Gastroesophageal sphincter (tissue), 4 donors: ENCODE measurements around the gene HOXC9. TPM values are rescaled to one million over a fixed set of nuclear protein-coding genes. Genes with fewer than 3 reads are reported as not detected.

ENCODE experiments used
- ATAC-seq: fragments of 150-250 bp; one replicate; pipeline ENCODE4 v1.9.1; 2016; ENCODE audit warnings: mild to moderate bottlenecking, moderate library complexity
- H3K27ac ChIP-seq, 4 donors: fragments of 200-600 bp; sonication (generic) in 3 of 4; 1 replicate in 3 of 4; 2 replicates in 1 of 4; pipeline ENCODE4 v1.5.1; 2016 to 2019
- H3K27me3 ChIP-seq: fragments of 200-600 bp; sonication (generic); one replicate; pipeline ENCODE4 v1.5.1; 2019
- H3K36me3 ChIP-seq, 2 donors: fragments of 200-600 bp; sonication (generic); one replicate each; pipeline ENCODE4 v1.5.1; 2019; ENCODE audit warnings: control low read depth in 1 of 2
- H3K4me1 ChIP-seq, 3 donors: fragments of 200-600 bp; sonication (generic); 1 replicate in 2 of 3; 2 replicates in 1 of 3; pipeline ENCODE4 v1.5.1; 2016 to 2019; ENCODE audit warnings: control low read depth in 2 of 3
- H3K4me3 ChIP-seq, 2 donors: fragments of 200-600 bp; sonication (generic); one replicate each; pipeline ENCODE4 v1.5.1; 2019; ENCODE audit warnings: mild to moderate bottlenecking in 1 of 2, moderate library complexity in 1 of 2
- H3K9me3 ChIP-seq, 3 donors: fragments of 200-600 bp; sonication (generic); one replicate each; pipeline ENCODE4 v1.5.1; 2017 to 2019; ENCODE audit warnings: control low read depth in 2 of 3
- EP300 ChIP-seq: sonication (generic); formaldehyde crosslinking; IDR thresholded peaks from one replicate; pipeline ENCODE4 v1.6.1; 2017; ENCODE audit warnings: antibody characterized with exemption, mild to moderate bottlenecking
- POLR2A ChIP-seq, 2 donors: fragments of 450-650 bp; IDR thresholded peaks; one replicate each; pipeline ENCODE4 v1.6.1; 2017; ENCODE audit warnings: antibody characterized with exemption in 2 of 2, mild to moderate bottlenecking in 2 of 2, moderate library complexity in 1 of 2
- POLR2AphosphoS5 ChIP-seq: sonication (generic); formaldehyde crosslinking; IDR thresholded peaks from one replicate; pipeline ENCODE4 v1.6.1; 2017; ENCODE audit warnings: antibody characterized with exemption
- WGBS, 2 donors: methylation state at CpG; one replicate each; pipeline ENCODE4 v1.1.5; 2018; ENCODE audit warnings: low coverage in 1 of 2; 5-methylcytosine and 5-hydroxymethylcytosine counted together
- total RNA-seq, 4 donors: library from RNA; depleted of rRNA; stranded (reverse); fragments of >200 nt; gene quantifications; one replicate each; pipeline ENCODE4 v1.1.0, GENCODE V29; 2016
- TF ChIP-seq, protein P1 (sequence below), 4 experiments: fragments of 200-600 bp in 2 of 4; fragments of 450-650 bp in 2 of 4; sonication (generic) in 1 of 4; IDR thresholded peaks; one replicate each; pipeline ENCODE4 v1.5.1; 2017 to 2019; ENCODE audit warnings: antibody characterized with exemption in 4 of 4, mild to moderate bottlenecking in 2 of 4, moderate library complexity in 2 of 4

Gene HOXC9
- total RNA-seq, 4 donors from 2014 or later: not detected

DNA sequence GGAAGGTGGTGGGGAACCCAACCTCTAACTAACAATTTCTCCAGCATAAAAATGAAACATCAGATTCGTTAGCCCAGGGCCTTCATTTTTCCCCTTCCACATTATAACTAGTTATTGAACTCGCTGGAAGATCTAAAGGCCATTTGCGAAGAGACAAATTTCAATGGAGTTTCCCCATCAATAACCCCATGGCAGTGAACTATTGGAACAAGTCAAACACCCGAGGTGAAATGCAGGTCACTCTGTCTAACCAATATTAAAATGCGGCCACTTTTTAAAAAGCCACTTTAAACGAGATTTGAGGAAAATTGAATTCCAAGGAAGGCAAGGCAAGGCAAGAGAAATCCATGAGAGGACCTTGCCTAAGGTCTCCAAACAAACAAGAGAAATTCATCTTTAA is 49.1 kb downstream of the HOXC9 start:
- Histone ChIP-seq H3K9me3 (no peaks in the 10 kb centered on the region), H3K27ac (no peak overlapping the region), H3K36me3 (no peaks in the 10 kb centered on the region), H3K27me3 (peaks cover 41% of the 10 kb centered on the region), H3K4me3 (no peak overlapping the region), H3K4me1 (peaks cover 0 to 23% (median 9%) of the 10 kb centered on the region in 3 donors)
- 74 to 76% methylated on average over 6 of the region's 6 CpGs for WGBS, 2 donors
- no peak for ATAC-seq
- TF ChIP-seq, protein P1, sequence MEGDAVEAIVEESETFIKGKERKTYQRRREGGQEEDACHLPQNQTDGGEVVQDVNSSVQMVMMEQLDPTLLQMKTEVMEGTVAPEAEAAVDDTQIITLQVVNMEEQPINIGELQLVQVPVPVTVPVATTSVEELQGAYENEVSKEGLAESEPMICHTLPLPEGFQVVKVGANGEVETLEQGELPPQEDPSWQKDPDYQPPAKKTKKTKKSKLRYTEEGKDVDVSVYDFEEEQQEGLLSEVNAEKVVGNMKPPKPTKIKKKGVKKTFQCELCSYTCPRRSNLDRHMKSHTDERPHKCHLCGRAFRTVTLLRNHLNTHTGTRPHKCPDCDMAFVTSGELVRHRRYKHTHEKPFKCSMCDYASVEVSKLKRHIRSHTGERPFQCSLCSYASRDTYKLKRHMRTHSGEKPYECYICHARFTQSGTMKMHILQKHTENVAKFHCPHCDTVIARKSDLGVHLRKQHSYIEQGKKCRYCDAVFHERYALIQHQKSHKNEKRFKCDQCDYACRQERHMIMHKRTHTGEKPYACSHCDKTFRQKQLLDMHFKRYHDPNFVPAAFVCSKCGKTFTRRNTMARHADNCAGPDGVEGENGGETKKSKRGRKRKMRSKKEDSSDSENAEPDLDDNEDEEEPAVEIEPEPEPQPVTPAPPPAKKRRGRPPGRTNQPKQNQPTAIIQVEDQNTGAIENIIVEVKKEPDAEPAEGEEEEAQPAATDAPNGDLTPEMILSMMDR (IDR thresholded peaks at IDR 0.05): no peak

- no peaks in the 10 kb centered on the region for H3K36me3 ChIP-seq
- H3K9me3 ChIP-seq: no peaks in the 10 kb centered on the region
- H3K27me3 ChIP-seq: peaks cover 38% of the 10 kb centered on the region
- 67 to 73% methylated on average over 1 to 2 of the region's 2 CpGs for WGBS, 2 donors
- H3K4me3 ChIP-seq: peak overlapping the region in 1 of 2 donors; percentile 10
- ATAC-seq: no peak
- TF ChIP-seq POLR2A (IDR thresholded peaks at IDR 0.05): no peak
- TF ChIP-seq, protein P1 (IDR thresholded peaks at IDR 0.05): no peak
- no peak for TF ChIP-seq EP300
- no peak for TF ChIP-seq POLR2AphosphoS5
- H3K27ac ChIP-seq: peak overlapping the region in 2 of 4 donors; percentile 26 to 27
- peaks cover 0 to 34% (median 9%) of the 10 kb centered on the region in 3 donors for H3K4me1 ChIP-seq
Measured at GRCh38 chr12:54050482-54050810, 50.5 kb downstream of the HOXC9 start.

DNA sequence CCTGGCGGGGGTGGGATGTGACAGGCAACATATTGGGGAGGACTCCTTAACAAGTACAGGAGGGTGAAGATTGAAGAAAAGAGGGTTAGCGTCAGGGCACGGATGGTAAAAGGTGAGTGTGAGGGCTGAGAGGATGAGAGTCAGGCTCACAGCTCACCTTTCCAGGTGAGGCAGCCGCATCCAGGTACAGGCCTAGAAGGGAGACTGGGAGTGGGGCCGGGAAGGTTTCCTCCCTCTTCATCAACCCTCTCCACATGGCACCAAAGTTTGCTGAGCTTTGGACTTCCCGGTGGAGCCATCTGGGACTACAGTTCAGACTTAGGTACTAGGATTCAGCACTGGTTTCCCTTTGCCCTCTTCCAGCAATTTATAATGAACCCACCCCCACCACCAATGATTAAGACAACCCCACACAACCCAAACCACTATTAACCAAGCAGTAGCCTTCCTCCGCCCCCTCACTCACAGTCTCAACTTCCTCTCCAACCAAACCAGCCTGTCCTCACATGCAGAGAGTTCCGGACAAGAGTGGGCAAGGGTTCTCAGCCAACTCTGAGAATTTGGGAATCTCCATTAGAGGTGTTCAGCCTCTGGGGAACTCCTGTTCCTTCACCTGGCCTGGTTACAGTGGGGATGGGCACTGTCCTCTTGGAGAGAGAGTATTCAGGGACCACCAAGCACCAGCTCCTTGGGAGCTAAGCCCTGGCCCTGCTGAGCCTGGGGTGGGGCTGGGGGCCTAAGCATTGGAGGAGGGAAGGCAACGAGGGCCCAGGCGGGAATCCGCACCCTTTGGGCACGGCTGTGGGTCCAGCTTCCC is 51.3 kb downstream of the HOXC9 start:
- Histone ChIP-seq H3K27ac (peak overlapping the region in 2 of 4 donors; percentile 84 to 91), H3K4me1 (peaks cover 0 to 42% (median 9%) of the 10 kb centered on the region in 3 donors), H3K36me3 (no peaks in the 10 kb centered on the region), H3K9me3 (no peaks in the 10 kb centered on the region), H3K27me3 (peaks cover 30% of the 10 kb centered on the region), H3K4me3 (no peak overlapping the region)
- WGBS, 2 donors: 69 to 70% methylated on average over 2 to 10 of the region's 12 CpGs
- no peak for ATAC-seq
- TF ChIP-seq POLR2A (IDR thresholded peaks at IDR 0.05) (no peak), POLR2AphosphoS5 (no peak), EP300 (no peak)
- TF ChIP-seq, protein P1 (IDR thresholded peaks at IDR 0.05): no peak

DNA sequence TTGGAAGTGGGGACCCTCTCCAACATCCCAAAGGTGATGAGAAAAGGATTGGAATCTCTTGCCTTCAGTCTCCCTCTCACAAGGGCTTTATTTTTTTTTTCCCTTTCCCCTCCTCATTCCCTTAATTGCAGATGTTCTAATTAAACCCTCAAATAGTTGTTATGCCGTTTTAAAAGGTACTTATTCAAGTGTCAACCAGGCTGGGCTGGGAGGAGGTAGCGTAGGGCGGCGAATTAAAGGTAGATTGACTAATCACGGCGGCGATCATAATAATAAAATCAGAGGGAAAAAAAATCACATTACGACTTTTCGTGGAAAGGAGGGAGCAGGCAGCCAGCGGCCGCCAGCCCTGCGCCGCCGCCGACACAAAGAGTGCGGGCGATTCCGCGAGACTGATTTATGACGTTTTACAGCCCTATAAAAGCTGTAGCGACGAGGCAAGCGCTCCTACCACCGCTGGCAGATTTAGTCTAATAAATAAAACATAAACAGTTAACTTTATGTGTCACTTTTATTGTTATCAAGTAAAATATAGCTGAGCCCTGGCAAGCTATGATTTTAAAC is 52.0 kb downstream of the HOXC9 start:
- H3K4me3 ChIP-seq: peak overlapping the region in 1 of 2 donors; percentile 78
- peak; percentile 41 for TF ChIP-seq POLR2AphosphoS5
- TF ChIP-seq, protein P1 (IDR thresholded peaks at IDR 0.05): no peak
- H3K9me3 ChIP-seq: no peaks in the 10 kb centered on the region
- H3K27ac ChIP-seq: peak overlapping the region in 3 of 4 donors; percentile 69 to 91 (median 84)
- WGBS, 2 donors: 14 to 65% methylated on average over 24 of the region's 24 CpGs
- ATAC-seq: no peak
- peaks cover 23% of the 10 kb centered on the region for H3K27me3 ChIP-seq
- peaks cover 0 to 49% (median 9%) of the 10 kb centered on the region in 3 donors for H3K4me1 ChIP-seq
- H3K36me3 ChIP-seq: no peaks in the 10 kb centered on the region
